Suprapubic skin (tissue), 4 donors: ENCODE measurements around the gene SLC37A2.

ENCODE experiments used
- CTCF ChIP-seq, 2 donors: fragments of 200-600 bp in 1 of 2; fragments of 450-650 bp in 1 of 2; sonication (generic) in 1 of 2; IDR thresholded peaks; one replicate each; pipeline ENCODE4 v1.5.1; 2016 to 2019; ENCODE audit warnings: antibody characterized with exemption in 2 of 2, mild to moderate bottlenecking in 1 of 2, moderate library complexity in 1 of 2
- POLR2A ChIP-seq, 2 donors: fragments of 450-650 bp; IDR thresholded peaks; one replicate each; pipeline ENCODE4 v1.6.1; 2017; ENCODE audit warnings: antibody characterized with exemption in 2 of 2, mild to moderate bottlenecking in 2 of 2, moderate library complexity in 2 of 2
- POLR2AphosphoS5 ChIP-seq, 3 donors: sonication (generic); formaldehyde crosslinking; IDR thresholded peaks; one replicate each; pipeline ENCODE4 v1.6.1; 2017; ENCODE audit warnings: antibody characterized with exemption in 3 of 3

DNA sequence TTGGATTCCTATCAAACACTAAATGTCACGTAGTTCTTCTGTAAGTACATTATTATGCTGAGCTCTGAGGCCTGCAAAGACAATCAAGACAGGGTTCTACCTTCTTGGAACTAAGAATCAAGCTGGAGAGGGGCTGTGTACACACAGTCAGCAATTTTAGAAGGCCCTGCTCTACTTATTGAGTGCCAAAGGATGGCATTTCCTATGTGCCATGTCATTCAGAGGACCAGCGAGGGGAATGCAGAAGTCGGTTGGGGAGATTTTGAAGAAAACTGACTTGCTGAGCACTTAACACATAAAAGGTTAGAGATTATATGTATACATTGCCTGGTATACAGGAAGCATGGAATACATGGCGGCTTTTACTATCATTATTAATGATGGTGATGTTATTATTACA, 5.3 kb downstream of the SLC37A2 start:
- TF ChIP-seq CTCF (IDR thresholded peaks at IDR 0.05), result no peak
- TF ChIP-seq POLR2A (IDR thresholded peaks at IDR 0.05), result no peak
- no peak for TF ChIP-seq POLR2AphosphoS5 (IDR thresholded peaks at IDR 0.05)
